Upper lobe of left lung (tissue), 4 donors: ENCODE measurements around the gene GNPTAB.

Source experiments
- POLR2AphosphoS5 ChIP-seq, 2 donors: sonication (generic); formaldehyde crosslinking; IDR thresholded peaks; one replicate each; pipeline ENCODE4 v1.5.1; 2017; ENCODE audit warnings: antibody characterized with exemption in 2 of 2
- TF ChIP-seq, protein P1 (sequence below), 6 experiments: fragments of 450-650 bp in 4 of 6; fragments of 200-600 bp in 2 of 6; sonication (generic) in 2 of 6; IDR thresholded peaks; one replicate each; pipeline ENCODE4 v1.5.1; 2016 to 2019; ENCODE audit warnings: antibody characterized with exemption in 6 of 6

DNA sequence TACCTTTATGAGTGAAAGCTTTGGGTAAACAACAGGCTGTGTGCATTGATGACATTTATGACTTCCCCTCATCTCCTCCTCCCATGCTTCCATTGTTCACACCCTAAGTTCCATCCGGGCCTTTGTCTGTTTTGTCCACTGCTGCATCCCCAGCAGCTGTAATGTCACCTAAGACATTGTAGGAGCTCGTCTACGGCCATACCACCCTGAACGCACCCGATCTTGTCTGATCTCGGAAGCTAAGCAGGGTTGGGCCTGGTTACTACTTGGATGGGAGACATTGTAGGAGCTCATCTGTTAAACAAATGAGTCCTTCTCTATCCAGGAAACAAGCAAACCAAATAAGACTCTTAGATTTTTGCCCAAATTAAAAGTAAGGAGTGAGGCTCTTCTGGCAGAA lies 51.1 kb downstream of the GNPTAB start:
- no peak for TF ChIP-seq POLR2AphosphoS5 (IDR thresholded peaks at IDR 0.05)
- TF ChIP-seq, protein P1, sequence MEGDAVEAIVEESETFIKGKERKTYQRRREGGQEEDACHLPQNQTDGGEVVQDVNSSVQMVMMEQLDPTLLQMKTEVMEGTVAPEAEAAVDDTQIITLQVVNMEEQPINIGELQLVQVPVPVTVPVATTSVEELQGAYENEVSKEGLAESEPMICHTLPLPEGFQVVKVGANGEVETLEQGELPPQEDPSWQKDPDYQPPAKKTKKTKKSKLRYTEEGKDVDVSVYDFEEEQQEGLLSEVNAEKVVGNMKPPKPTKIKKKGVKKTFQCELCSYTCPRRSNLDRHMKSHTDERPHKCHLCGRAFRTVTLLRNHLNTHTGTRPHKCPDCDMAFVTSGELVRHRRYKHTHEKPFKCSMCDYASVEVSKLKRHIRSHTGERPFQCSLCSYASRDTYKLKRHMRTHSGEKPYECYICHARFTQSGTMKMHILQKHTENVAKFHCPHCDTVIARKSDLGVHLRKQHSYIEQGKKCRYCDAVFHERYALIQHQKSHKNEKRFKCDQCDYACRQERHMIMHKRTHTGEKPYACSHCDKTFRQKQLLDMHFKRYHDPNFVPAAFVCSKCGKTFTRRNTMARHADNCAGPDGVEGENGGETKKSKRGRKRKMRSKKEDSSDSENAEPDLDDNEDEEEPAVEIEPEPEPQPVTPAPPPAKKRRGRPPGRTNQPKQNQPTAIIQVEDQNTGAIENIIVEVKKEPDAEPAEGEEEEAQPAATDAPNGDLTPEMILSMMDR (IDR thresholded peaks at IDR 0.05), result no peak
